Activated CD4-positive, alpha-beta T cell treated with anti-CD3 and anti-CD28 coated beads, Interleukin-2, amount 50 U/mL, for 16 hours (primary cell): ENCODE data around the gene DAPK2.
A peak's percentile ranks its signal among the peaks of the same experiment; 100 is the strongest.

ENCODE experiments used
- DNase-seq: peaks from one replicate; pipeline ENCODE4 v3.0.0-alpha.2; 2020

DAPK2 gene

DNA sequence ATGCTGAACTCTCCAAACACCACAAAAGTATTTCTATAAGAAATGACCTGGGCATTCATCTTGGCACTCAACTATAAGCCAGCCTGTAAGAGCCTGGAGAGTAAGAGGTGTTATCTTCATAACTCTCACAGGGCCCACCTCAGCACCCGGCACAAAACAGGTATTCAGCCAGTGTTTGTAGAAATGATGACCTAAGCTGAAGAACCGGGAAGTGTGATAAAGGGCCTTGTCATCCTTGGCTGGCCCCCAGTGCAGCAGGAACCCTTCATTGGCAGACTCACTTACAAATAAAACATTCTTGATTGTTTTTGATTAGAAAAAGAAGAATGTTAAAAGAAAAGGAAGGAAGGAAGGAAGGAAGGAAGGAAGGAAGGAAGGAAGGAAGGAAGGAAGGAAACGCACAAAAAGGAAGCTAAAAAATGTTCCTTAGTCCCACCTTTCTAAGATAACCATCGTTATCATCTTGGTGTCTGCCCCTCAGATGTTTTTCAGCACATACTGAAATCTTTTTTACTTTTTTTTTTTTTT is 52.1 kb downstream of the DAPK2 start:
- DNase-seq = no peak

DNA sequence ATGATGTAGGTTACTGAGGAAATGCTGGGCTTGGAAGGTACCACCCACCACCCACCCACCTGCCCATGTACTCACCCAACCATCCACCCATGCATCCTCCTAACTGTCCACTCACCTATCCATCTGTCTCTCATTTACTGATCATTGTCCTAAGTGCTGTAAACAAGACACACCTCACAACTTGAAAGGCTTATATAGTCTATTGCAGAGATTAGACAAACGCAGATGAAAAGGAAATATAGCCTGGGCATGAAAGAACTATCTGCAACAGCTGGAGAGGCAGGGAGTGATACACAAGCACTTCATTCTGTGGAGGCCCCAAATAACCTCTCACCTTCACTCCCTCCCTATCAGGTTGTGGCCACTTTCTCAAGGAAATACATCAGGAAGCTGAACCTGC is 54.0 kb downstream of the DAPK2 start:
- DNase-seq = no peak

DNA sequence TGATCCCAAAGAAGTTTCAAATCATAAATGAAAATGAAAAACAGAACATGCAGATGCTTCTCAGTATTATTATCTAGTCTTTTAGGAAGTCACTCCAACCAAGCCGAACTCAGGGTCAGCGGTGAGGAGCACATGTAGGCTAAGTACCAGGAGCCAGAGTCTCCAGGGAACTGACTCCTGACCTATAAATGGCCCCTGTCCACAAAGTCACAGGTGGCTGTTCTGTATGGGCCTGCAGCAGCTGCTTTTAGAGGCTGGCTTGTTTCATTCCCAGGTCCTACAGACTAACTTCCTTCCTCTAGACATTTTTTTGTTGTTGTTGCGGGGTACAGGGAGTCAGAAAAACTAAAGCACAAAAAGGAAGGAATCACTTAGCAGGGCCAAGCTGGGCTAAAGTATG is 54.6 kb downstream of the DAPK2 start:
- no peak for DNase-seq

DNA sequence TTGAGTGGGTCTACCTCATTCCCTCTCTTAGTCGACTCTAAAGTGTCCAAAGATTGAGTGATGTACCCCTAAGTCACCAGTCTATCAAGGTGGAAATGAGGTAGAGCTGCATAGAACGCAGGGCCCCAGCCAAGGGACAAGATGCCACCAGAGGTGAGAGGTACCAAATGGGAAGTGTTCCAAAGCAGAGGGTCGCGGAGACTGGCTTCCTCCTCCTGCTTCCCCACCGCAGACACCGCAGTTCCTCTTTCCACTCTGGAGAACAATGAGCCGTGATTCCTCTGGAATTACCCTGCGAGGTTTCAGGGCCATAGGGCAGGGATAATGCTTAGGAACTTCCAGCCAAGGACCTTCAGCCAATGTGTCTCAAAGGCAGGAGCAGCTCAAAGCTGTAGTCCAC is 55.8 kb downstream of the DAPK2 start:
- DNase-seq = no peak

DNA sequence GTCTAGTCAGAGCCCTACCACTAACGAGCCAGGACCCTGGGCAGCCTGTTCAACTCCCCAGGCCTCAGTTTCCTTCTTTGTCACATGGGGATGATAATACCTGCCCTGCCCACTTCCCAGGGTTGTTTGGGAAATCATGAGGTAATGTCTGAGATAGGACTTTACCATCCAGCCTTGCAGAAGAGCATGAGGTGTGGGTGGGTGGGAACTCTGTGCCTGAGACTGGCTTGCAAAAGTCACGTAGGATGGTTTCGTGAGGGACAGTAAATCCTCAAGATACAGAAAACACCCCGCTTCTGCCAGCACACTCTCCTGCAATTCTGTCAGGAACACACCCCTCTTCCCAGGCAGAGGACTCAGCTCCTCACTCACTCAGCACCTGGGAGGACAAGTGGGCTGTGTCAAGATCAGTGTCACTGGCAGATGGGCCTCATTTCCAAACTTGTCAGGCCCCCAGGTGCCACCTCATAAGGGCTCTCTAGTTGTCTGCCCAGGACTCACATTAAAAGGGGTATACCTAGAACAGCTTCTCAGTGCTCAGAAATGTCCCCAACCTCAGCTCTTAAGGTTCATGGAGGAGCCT is 58.4 kb downstream of the DAPK2 start:
- no peak for DNase-seq

DNA sequence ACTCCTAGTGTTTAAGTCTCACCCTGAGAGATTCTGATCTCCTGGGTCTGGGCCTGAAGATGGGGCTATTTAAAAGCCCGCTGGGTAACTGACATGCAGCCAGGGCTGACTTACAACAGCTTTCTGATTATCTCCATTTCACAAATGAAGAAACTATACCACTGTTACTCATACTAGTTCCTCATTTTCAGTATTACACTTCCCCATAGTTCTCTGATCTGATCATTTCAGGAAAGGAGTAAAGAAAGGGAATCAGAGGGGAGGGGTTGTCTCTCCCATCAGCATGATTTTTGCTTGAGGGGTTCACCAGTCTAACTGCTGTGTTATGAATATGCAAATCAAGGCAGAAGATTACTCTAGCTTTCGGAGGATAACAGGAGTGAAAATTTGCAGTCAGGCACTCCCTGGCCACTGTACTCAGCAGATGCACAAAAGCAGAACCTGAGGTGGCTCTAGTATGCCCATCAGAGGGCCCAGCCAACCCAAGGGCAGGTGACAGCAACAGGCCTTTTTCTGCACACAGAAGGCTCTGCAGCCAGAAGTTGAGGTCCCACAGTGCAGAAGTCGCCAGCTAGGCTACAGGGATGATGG is 59.4 kb downstream of the DAPK2 start:
- DNase-seq = peak; percentile 67

DNA sequence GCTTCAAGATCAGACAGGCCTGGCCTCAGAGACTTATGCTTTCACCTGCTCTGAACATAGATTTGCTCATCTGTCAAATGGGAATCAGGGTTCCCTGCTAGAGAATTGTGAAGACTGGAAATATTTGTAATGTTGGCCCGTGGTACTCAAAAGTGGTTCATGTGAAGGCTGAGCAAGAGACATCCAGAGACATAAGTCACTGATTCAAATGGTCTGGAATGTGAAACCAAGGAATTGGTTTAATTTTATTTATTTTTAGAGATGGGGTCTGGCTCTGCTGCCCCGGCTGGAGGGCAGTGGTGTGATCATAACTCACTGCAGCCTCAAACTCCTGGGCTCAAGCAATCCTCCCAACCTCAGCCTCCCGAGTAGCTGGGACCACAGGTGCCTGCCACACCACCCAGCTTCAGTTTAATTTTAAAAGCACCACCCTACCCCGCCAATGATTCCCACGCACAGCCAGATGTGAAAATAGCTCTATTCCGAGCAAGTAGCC is 60.1 kb downstream of the DAPK2 start:
- no peak for DNase-seq

DNA sequence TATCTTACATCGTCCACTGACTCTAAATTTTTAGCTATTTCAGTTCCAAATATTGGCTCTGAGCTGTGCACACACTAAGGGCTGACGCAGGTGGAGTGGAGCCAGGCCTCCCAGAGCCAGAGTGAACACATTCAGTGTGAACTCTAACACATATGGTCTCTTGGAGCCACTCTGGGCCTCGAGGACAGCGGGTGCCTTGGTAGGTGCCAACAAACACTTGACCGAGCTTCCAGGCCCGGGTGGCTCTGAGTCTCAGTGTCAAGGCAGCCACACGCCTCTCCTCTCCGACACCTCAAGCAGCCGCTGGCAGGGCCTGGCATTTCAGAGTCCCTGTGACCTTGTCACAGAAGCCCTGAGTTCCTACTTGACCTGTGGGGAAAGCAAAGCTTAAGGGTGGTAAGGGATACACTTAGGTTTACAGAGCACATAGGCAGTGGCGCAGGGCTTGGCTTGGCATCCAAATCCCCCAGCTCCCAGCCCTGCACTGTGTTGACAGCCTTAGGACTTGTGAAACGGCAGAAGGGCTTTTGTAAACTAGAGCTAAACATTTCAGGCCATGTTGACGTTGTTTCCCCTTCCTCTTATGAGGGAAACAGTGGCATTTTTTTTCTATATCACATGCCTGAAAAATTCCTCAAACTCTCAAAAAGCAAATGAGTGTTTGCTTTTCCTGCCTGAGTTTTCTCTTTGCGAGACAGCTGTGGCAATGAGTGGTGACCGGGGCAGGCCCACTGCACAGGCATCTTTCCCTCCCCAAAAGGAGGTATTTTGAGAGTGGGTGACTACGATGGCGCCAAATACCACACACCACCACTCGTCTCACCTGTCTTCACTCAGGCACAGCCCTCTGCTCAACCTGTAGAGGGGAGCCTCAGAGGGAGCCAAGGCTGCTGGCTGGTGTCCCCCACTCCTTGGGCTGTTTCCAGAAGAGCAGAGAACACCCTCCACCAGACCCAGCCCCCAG is 60.8 kb downstream of the DAPK2 start:
- no peak for DNase-seq

DNA sequence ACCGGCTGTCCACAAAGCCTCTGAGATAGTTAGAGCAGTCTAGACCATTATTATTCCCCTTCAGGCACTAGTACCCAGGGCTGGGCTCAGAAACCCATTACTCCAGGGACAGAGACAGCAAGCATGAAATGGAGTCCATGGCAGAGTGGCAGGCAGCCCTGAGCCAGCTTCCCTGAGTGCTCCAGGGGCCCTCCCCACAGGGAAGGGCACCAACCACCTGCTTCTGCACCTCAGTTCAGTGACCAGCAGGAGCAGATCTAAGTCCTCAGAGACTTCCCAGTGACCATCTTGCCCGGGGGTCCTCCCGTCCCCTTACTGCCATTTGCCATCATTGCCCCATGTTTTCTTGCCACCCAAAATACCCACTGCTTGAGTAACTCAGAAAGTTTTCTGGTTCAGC is 62.0 kb downstream of the DAPK2 start:
- DNase-seq = no peak

DNA sequence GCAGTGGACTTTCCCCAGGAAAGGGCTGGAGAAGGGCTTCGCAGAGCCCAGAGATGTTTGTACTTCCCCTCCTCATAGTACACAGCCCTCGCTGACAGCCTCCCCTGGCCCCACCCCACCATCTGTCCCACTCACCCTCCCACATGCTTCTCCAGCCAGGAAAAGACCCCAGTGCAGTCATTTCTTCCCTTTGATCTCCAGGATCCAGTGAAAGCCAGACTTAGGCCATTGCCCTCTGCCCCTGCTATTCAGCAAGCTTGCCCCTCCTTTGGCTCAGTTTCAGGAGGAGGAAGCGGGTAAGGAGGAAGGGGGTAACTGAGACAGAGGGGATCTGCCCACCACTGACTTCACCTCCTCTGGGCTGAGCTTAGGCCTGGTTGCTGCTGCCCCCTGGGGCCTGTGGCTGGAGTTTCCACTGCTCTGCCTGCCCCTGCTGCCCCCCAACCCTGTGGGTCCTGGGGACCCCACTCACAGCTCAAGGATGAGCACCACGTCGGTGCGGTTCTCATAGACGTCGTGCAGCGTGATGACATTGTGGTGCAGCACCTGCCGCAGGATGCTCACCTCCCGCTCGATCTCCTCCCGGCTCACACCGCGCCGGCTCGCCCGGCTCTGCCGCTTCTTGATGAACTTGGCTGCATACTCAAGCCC is 63.1 kb downstream of the DAPK2 start:
- no peak for DNase-seq

DNA sequence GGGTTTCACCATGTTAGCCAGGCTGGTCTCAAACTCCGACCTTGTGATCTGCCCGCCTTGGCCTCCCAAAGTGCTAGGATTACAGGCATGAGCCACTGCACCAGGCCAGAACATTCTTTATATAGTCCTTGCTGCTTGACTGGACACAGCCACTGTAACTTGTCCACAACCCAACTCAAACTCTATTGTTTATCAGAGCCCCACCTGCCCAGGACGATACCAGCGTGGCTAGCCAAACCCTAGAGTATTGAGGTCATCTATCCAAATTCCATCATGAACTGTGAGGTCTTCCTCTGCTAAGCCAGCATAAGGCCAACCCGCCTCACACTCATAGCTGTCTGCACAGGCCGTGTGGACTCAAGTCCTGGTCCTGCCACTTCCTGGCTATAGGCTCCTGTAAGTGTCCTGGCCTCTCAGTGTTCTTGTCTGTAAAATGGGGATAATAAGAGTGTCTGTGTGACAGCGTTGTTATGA is 63.9 kb downstream of the DAPK2 start:
- no peak for DNase-seq

DNA sequence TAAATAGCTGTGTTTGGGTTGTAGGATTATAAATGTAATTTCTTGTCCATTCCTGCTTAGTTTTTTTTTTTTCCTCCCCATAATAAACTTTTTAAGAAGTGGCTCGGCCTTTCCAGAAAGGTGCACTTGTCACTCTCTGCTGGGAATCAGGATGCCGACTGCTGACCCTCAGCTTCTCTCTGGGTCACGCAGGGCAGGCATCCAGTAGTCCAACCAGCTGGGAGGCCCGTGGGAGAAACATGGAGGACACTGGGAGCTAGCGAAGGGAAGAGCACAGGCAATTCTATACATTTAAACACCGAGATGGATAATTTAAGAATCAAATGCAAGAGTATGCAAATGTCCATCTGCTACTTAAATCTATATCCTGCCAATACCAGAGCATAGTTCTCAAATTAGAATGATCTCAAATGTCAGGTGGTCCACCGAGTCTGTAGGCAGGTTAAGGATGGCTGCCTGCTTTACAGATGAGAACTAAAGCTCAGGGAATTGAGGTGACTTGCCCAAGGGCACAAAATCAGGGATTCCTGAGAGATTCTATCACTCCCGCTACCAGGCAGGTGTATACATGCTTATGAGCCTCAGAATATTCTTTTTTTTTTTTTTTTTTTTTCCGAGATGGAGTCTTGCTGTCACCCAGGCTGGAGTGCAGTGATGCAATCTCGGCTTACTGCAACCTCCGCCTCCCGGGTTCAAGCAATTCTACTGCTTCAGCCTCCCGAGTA is 64.5 kb downstream of the DAPK2 start:
- DNase-seq = no peak

DNA sequence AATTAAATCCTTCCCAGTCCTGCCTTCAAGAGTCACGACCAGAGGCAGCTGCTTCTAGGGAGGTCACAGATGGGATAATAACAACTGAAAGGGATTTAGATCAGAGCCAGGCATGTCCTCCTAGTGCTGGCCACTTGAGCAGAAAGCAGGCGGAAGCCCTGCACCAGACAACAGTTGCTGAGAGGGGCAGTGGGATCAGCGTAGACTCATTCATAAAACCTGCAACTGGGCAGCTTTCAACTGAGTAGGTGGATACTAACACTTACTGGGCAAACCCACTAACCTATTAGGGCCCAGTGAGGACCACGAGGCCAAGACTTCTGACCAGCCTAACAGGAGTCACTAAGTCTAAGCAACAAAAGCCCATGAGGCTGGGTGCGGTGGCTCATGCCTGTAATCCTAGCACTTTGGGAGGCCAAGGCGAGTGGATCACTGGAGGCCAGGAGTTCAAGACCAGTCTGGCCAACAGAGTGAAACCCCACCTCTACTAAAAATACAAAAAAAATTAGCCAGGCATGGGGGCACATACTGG is 67.0 kb downstream of the DAPK2 start:
- no peak for DNase-seq

DNA sequence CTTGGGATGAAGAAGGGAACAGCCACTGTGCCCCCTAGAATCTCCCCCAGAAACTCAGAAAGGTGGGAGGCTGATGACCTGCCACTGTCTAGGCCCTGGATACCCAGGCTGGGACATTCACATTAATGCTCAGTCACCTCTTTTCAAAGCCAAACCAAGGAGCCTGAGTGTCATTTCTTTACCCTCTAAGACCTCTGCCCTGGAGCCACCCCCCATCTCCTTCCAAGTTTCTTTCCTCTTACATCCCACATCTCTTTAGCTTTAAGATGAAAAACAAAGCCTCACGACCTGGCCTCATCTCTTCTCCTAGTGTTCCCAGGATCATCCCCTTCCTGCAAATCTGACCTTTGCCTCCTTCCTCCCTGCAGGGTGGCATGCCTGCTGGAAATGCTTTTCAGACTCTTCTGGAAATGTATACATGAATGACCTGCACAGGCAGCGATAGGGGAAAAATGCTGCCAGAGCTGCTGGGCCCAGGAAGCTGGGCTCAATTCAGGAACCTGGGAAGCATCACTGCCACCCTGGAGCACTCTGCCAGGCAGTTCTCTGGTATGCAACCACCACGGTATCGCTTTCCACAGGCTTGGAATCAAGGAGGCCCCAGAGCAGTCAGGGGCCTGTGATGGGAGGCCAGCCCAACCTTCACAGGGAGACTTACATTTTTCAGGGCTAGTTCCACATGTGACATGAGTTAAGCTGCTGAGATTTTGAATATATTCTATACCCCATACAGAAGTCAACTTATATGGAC is 67.6 kb downstream of the DAPK2 start:
- no peak for DNase-seq

DNA sequence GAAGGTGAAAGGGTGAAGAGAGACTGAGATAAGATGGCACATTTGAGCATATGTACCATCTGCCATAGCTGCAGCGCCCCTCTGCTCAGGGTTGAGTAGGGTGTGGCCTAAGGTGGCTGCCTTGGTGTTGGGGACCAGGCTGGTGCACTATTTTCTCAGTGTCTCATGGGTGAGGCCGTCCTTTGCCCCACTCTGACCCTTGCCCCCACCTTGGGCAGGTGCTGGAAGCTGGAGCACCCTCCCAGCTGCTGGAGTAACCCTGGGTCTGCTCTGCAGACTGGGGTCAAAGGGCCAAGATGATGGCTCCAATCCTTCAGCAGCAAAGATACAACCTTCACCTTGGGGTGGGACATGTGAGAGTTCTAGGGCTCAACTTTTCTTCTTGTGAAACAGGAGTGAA is 69.2 kb downstream of the DAPK2 start:
- DNase-seq = no peak

DNA sequence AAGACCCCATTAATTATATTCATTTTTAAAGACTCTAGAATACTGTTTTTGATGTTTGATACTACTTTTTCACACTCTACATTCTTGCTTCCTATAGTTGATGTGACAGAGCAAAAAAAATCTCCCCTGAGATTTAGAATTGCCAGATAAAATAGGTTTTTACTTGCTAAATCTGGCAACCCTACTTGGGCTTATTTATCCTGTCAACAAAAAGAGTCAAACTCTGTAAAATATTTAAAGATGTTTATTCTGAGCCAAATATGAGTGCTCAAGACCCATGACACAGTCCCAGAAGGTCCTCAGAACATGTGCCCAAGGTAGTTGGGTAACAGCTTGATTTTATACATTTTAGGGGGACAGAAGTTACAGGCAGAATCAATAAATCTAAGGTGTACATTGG is 72.3 kb downstream of the DAPK2 start:
- DNase-seq = no peak

DNA sequence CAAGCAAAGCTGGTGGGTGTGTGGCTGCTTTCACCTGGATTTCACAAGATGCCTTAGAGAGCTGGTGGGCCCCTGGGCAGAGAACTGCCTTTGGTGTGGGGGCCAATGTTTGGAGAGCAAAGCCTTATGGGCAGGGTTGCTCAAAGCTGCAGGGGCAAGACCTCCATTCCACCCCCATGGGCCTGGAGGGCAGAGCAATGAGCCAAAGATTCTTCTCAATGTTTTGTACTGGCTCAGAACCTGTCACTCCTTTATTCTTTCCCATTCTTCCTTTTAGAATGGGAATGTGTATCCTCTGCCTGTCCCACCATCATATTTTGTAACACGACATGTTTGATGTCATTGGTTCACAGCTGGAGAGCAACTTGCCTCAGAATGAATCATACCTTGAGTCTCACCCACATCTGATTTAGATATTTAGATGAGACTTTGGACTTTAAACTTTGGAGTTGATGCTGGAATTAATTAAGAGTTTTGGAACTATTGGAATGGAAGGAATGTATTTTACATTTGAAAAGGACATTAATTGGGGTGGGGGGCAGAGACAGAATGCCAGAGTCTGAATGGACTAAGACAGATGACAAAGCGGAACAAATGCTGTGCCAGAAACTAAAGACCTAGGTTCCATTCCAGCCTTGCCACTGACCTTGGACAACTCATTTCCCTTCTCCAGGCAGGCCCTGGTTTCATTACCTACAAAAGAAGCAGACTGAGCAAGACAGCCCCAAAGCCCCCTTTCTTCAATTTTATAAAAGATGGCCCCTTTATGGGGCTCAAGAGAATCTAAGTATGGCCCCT is 72.9 kb downstream of the DAPK2 start:
- DNase-seq = no peak

DNA sequence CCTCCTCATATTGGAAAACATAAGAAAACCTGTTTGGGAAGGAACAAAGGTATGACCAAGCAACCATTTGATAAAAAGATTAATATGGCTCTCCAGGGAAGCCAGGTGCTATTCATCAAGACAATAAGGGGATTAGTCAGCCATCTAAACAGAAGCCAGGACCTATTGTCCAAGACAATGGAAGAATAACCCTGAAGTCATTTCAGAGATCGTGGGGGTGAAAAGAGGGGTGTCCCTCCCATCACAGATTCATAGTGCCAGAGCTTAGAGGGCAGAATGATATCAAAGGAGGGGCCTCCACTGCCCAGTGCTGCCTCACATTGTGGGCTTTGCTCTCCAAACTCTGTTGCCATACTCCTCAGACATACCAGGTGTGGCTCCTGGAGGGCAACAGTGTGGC is 73.5 kb downstream of the DAPK2 start:
- no peak for DNase-seq

DNA sequence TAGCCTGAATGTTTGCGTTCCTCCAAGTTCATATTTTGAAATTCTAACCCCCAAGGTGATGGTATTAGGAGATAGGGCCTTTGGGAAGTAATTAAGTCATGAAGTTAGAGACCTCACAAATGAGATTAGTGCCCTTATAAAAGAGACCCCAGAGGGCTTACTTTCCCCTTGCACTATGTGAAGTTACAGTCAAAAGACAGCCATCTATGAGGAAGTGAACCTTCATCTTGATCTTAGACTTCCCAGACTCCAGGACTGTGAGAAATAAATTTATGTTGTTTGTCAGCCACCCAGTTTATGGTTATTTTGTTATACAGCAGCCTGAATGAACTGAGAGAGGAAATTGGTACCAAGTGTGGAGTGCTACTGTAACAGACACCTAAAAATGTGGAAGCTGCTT is 74.4 kb downstream of the DAPK2 start:
- DNase-seq = no peak

DNA sequence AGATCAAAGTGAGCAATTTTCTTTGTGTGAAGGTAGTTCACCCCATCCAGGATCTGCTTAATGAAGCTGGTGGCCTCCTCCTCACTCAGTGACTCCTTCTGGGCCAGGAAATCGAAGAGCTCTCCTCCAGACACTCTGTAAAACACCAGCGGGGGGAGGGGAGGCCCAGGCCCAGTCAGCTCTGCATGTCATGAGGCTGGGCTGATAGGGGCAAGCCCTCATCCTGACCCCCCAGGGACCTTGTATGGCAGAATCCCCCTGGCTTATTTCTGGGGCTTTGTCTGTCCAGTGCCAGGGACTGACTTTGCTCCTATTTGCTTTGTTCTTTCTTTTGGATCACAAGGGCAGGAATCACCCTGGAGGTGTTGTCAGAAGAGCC is 74.9 kb downstream of the DAPK2 start:
- DNase-seq = peak; percentile 52
